Measurements from ENCODE around the gene KCTD15.

KCTD15 gene

DNA sequence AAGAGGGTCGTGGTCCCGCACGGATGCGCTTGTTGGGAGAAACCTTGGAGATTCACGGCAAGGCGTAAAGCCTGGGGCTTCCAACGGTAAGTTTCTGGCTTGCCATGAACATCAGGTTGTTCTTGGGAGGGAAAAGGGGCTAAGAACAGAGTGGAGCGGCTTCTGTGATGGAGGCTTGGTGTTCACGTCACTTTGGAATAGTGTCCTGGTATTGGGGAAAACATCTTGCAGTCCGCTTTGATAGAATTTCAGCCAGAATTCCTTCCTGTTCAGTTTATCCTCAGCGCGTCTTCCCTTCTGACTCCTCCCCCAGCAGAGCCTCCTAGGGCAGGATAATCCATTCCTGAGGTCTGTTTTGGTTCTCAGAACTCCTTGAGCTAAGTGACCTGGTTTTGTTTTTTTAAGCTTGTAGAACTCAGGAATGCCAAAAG, 2.0 kb downstream of the KCTD15 start:
- FAIRE-seq: no peak

DNA sequence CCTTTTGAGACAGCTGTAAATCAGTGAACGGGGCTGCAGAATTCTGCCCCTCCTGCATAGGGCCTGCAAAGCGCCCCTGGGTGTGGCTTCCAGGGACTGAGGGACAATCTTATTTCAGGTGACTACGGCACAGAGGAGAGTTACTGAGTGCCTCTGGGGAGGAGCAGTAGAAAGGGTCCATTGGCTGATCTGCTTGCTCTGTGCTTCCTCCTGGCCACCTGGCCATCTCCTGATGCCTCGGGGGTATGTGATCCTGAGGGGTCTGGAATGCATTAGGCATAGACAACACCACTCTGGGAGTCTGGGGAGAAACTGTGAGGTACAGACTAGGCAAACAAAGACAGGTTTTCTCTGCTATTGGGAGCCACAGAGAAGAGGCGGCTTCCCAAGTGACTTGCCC, 2.8 kb downstream of the KCTD15 start:
- no peak for FAIRE-seq

DNA sequence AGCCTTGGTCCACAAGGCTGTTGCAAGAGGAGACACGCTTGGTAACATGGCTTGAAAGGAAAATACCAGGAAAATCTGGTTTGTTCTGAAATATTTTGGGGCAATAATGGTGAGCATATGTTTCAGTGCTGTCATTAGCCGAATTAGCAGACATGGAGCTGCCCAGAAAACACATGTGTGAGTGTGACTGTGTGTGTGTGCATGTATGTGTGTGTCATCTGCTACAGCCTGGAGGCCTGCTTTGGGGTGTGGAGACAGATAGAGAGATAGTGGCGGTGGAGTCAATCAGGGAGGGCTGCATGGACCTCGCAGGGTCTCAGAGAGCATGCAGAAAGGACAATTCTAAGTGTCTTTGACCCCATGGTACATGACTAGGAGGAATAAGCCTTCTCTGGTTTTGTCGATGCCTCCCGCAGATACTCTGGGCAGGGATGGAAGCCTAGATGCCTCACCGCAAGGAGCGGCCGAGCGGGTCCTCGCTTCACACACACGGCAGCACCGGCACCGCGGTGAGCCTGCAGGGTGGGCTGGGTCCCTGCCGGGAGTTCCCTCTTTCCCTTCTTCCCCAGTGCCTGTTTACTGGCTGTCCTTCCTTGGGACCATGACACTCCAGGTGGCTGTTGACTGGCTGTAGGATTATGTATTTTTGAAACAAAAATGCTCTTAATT, 3.5 kb downstream of the KCTD15 start:
- FAIRE-seq: no peak

DNA sequence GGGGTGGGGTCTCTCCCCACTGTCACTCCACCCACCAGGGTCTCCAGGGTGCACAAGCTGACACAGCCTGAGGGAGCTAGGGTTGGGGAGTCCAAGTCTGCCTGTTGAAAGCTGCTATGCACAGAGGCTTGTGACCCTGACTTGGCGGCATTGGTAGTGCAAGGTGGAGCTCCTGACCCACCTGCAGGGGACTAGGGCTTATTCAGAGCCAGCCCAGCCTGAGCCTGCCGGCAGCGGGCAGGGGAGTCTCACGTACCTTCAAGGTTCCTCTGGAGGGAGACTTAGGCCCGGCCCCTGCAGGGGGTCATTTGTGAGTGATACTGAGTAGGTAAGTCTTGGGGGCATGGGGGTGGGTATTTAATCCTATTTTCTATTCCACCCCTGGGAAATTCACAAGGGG, 4.7 kb downstream of the KCTD15 start:
- FAIRE-seq: no peak

DNA sequence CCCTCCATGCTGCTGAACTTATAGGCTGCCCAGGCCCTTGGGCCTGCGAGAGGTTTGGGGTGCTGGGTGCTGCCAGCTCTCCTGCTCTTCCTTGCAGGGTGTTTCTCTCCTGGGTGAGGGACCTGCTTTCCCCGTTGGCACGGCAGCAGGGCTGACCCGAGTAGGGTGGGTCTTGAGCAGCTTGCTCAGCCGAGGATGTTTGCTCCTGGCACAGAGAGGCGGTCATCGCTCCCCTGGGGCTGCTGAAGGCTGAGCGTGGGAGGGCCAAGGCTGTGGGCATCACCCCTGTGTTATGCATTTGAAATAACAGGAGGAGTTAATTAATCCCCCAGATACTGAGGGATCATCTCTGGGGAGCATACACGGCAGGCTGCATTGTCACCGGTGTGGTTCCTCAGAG, 5.3 kb downstream of the KCTD15 start:
- no peak for FAIRE-seq

DNA sequence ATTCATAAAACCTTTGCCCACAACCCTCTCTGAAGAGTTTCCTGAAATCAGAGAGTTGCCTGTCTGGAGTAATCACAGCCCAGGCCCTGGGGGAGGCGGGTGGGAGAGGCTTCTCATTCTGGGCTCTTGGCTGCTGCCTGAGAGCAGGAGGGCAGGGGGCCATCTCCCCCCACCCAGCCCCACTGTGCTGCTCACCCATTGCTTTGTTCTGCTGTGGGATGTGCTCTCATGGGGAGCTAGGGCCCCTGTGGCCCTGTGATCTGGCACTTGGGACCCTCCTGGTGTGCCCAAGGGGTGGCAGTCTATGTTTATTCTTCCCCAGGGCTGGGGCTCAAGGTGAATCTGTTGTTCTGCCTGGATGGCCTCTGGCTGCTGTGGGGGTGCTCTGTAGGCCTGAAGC, 6.1 kb downstream of the KCTD15 start:
- no peak for FAIRE-seq

DNA sequence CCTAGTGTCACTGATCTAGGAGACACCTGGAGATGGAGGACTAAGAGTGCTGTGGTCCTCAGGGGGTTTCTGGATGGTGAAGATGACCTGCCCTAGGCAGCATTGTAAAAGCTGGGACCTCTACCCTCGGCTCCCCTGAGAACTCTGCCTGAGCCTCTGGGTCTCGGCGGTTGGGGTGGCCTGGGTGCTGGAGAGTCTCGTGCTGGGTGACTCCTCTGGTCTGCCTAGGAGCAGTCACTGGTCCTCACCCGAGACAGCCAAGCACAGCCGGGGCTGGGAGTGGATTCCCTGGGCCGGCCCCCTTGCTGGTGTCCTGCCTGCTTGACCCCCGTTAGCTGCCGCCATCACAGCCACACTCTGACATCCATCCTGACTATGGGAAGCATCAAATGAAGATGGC, 6.7 kb downstream of the KCTD15 start:
- no peak for FAIRE-seq

DNA sequence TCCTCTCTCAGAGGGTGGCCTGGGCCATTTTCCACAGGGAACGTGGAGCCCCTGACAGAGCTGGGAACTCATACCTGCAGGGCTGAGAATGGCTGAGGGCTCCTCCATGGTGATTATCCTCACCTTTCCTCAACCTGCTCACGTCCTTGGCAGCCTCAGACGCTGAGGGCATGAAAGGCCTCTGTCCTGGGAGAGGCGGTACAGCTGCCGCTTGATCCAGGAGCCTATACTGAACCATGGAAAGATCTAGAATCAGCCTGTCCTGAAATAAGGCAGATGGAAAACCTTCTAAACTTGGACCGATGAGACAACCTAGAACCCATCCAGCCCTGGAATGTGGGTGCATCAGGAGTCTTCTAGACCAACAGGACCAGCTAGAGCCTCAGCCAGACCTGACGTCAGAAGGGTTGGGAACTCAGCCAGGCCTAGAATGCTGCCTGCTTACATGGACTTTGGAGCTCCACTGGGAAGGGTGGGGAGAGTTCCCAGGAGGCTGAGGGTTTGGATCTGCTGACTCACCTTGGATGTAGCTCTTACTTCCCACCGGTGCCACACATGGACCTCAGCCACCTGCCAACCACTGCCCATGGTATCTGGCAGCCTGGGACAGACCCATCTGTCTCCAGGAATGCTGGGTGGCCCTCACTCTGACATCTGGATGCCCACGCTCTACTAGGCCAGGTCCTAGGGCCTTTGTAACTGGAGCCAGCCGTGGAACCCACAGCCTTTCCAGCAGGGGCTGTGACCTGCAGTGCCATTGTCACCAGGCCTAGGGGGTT, 7.5 kb downstream of the KCTD15 start:
- no peak for FAIRE-seq

DNA sequence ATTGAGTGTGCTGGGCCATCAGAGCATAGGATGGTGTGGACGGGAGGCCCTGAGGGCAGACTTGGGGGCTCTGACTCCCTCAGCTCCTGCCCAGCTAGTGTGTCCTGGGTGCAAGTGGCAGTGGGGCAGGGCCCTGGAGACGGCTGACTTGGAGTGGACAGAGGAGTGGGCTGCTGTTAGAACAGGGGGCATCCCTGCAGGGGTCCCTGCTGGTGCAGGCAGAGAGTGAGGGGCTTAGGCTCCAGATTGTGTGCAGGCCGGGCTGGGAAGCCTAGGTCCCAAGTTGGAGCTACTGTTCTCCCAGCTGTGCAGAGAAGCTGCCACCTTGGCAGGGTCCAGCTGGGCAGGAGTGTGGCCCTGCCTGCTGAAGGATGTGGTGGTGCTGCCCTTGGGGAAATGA, 8.6 kb downstream of the KCTD15 start:
- FAIRE-seq: no peak

DNA sequence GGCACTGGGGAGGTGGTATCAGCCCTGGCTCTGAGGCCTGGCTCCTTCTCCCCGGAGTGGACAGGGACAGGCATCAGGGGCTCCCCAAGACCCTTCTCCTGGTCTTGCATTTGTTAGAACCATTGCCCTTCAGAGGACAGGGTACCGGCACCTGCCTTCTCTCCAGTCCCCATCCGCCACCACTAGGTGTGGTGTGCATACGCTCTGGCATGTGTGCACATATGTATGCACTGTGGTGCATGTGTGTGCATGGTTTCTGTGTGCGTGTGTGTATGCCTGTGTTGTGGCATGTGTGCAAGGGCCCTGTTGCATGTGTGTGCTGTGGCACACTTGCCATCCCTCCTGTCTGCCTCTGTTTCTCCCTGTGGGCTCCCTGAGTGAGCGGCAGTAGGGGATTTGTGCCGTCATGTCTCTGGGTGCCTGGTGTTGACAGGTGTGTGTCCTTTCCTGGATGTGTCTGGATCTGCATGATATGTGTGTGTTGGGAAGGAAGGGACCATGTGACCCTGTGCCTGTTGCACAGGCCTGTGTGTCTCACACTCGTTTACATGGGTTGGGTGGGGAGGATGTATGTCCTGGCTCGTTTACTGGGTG, 9.3 kb downstream of the KCTD15 start:
- FAIRE-seq: no peak

DNA sequence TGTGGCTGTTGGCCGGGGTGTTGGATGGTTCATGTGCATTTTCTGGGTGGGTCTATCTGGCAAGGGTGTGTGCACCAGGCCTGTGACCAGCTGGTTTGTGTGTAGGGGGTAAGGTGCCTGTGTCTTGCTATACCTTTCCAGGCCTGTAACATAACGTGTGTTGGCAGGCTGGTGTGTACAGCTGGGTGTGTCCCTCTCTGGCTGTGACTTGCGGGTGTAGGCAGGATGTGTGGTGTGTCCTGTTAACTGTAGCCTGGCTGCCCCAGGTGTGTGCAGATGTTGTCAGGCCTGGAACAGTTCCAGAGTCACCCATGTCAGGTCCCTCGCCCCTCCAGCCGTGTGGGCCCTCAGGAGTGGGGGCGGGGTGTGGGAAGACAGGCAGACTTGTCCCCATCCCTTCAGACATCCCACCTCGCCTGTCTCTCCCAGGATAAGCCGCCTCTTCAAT, 9.8 kb downstream of the KCTD15 start:
- FAIRE-seq: no peak

DNA sequence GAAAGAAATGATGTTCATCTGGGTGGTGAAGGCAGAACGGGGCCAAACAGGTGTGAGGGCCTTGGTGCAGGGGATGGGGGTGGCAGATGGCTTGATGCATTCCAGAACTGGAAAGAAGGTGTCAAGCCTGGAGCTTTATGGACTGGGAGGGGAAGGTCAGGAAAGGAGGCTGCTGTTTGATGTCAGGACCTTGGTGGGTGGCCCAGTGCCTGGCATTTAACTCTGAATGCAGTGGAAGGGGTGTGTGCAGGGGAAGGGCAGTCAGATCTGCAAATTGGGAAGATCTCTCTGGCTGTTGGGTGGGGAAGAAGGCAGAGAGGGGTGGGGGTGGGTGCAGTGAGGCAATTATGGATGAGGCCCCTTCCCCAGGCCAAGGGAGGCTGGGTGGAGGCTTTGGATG, 11.7 kb downstream of the KCTD15 start:
- no peak for FAIRE-seq

DNA sequence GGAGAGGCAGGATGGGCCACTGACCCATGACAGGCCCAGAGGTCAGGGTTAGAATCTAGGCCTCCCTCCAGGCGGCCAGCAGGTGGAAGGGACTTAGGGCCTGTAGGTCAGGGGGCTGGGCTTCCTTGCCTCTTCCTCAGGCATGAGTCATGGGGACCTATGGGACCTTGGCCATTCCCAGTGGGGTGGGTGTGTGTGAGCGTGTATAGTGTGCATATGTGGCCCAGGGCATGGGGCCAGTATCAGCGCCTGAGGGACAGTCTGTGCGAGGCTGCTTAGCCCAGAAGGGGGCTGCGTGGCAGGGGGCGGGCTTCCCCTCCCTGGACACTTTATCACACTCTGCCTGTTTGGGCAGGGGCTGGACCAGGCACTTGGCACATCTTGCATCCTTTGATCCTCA, 13.3 kb downstream of the KCTD15 start:
- no peak for FAIRE-seq

DNA sequence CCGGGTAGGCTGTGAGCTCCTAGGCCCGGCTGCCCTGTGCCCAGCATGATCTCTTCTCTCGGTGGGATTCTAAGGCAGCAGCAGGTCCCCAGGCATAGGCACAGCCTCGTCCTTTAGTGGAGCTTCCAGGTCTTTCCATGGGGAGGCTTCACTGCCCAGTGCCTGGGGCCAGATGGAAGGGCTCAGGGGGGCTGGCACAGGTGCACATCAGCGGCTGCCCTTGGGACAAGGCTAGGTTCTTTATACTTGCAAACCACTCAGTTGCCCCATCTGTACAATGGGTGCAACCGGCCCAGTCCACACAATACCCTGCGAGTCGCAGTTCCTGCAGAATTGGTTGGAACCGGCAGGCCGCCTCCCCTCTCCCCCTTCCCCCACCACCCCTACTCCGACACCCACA, 14.2 kb downstream of the KCTD15 start:
- no peak for FAIRE-seq

DNA sequence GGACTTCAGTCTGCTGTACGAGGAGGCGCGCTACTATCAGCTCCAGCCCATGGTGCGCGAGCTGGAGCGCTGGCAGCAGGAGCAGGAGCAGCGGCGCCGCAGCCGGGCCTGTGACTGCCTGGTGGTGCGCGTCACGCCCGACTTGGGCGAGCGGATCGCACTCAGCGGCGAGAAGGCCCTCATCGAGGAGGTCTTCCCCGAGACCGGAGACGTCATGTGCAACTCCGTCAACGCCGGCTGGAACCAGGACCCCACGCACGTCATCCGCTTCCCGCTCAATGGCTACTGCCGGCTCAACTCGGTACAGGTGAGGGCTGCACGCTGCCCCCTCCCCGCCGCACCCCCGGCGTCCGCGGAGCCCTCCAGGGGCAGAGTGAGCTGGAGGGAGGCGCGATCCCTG, 14.6 kb downstream of the KCTD15 start:
- FAIRE-seq: no peak

DNA sequence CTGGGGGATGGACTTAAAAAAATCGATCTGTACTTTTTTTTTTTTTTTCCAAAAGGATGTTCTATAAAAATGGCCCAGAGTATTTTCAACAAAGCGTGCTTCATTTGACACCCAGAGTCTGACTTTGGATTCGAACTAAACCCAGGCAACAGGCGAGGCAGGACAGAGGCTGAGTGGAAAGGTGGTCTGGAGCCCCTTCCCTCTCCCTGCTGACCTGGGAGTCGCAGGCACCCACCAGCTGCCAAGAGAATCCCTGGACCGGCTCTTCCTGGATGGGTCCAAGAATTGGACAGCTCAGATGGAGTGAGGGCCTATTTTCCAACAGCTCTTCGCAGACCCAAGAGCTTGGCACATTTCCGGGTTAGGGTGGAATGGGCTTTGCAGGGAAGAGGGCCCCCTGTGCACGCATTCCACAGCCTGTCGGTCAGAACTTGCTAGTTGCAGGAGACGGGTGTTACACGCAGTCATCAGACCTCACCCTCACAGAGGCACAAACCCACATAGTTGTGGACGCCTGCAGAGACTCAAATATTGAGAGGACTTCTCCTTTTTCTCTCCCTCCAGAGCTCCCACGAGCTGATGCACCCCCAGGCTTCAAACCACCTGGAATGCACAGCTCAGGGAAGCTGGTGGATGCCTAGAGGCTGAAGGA, 15.2 kb downstream of the KCTD15 start:
- no peak for FAIRE-seq

DNA sequence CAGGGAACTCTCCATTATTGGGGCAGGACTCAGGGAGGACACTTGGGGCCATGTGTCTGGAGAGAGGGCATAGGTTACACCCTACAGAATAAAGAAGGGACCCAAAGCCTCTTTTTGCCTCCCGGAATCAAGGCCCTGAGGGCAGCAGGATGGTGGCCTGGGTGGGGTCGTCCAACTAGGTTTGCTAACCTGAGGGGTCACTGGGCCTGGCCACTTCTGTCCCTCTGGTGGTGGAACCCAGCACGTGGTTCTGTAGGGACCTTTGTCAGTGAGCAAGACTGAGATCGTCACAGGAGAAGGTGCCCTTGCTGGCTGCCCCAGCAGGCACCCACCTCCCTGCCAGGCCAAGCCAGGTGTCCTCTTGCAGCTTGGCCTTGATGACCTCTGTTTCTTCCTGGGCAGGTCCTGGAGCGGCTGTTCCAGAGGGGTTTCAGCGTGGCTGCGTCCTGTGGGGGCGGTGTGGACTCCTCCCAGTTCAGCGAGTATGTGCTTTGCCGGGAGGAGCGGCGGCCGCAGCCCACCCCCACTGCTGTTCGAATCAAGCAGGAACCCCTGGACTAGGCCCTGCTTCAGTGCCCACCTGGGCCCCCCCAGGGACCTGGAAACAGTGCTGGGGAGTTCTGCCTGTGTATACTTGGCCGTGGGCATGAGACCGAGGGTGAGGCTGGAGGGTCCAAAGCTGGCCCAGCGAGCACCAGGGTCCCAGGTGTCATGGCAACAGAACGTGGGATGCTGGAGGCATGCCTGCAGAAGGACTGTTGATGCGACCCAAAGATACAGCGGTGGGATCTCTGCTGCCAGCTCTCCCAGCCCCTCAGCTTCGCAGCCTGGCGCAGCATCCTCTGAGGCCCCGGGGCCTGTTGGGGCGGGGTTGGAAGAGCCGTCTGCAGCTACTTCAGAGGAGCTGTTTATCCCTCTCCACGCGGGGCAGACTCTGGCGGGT, 16.0 kb downstream of the KCTD15 start:
- FAIRE-seq: no peak

DNA sequence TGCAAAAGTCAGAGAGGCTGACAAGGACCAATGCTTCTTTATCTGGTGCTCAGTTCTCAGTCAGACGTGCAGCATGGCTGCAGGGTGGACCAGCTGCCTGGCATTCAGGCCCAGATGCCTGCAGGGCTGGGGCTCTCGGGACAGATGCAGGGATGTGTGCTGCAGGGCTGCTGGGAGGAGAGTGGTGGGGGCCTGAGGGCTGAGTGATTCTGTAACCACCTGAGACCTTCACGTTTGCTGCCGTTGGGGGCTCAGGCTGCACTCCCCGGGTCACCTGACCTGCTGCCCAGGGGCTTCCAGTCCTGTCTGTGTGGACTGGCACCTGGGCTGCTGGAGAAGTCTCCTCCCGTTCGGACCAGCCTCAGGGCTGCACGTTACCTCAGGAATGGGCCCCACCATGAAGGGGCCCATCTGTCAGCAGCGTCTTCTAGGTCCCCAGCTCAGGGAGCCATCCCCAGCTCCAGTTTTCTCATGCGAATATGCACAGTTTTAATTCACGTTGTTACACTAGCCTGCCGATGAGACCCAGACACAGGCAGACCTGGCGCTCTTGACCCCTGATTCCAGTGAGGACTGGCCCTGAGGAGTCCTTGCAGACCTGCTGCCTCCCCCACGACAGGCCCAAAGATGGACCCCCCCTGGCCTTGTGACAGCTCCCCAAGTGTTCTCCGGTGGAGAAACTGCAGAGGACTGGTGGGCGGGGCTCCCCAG, 16.9 kb downstream of the KCTD15 start:
- FAIRE-seq: no peak

DNA sequence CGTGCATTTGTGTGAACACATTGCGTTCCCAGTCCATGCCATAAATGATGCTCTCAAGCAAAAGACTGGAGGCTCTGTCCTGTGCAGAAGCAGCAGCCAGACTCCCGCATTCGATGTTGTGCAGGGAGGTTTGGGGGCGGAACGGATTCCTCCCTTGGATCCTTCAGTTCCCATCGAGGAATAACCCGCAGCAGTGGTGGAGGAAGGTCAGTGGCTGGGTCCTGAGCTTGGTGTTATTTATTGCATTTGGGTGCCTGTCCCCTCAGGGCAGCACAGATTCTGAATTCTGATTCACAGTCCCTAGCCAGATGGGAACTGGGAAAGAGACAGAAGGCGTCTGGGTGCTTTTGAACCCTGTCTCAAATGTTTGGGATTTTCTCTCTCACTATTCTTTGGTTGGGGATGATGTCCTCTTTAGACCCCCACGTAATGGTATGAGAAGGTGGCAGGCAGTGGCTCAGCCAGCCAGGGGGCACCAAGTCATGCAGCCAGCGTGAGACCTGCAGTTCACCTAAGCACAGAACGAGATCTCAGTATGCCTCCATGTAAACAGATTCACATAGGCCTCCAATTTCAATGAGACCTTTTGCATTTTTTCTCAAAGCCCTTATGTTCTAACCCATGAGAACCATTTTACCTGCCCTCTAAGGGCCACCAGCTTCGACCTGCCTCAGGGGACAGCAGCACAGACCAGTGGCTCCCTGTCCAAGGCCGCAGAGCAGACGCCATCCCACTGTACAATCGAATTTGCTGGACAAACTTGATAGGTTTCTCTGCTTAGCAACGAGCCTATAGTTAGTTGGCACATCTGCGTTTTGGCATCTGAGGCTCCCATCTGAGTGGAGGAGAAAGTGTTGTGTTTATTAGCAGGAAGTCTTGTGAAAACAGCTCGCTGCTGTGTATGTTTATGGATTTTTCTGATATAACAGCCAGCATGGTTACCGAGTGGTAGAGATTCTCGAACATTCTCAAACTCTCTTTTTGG, 17.8 kb downstream of the KCTD15 start:
- FAIRE-seq: no peak

All from endometrium (tissue), 2 donors.